ENCODE data around the gene TNFAIP2.
A peak's percentile ranks its signal among the peaks of the same experiment; 100 is the strongest.

The TNFAIP2 gene, protein sequence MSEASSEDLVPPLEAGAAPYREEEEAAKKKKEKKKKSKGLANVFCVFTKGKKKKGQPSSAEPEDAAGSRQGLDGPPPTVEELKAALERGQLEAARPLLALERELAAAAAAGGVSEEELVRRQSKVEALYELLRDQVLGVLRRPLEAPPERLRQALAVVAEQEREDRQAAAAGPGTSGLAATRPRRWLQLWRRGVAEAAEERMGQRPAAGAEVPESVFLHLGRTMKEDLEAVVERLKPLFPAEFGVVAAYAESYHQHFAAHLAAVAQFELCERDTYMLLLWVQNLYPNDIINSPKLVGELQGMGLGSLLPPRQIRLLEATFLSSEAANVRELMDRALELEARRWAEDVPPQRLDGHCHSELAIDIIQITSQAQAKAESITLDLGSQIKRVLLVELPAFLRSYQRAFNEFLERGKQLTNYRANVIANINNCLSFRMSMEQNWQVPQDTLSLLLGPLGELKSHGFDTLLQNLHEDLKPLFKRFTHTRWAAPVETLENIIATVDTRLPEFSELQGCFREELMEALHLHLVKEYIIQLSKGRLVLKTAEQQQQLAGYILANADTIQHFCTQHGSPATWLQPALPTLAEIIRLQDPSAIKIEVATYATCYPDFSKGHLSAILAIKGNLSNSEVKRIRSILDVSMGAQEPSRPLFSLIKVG

GRCh38 chr14:103122947-103123633 lies at the start of gene TNFAIP2:
TSS of gene TNFAIP2 (plus strand) at chr14:103123461. CDS start at chr14:103126458, 2,997 bp downstream.
- DNase-seq, result peak; percentile 69

GRCh38 chr14:103073876-103074728 lies 49.2 kb upstream of the TNFAIP2 start:
- no peak for DNase-seq

GRCh38 chr14:103074729-103075367 lies 48.4 kb upstream of the TNFAIP2 start:
- no peak for DNase-seq

DNA sequence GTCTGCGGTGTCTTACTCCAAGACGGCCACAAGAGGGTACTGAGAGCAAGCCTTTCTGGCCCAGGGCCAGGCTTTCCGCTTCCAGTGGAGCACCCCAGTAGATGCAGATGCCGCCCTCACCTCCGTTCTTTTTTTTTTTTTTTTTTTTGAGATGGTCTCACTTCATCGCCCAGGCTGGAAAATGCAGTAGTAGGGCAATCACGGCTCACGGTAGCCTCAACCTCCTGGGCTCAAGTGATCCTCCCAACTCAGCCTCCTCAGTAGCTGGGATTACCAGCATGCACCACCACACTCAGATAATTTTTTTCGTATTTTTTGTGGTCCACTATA lies 44.9 kb upstream of the TNFAIP2 start:
- DNase-seq, result peak; percentile 90

DNA sequence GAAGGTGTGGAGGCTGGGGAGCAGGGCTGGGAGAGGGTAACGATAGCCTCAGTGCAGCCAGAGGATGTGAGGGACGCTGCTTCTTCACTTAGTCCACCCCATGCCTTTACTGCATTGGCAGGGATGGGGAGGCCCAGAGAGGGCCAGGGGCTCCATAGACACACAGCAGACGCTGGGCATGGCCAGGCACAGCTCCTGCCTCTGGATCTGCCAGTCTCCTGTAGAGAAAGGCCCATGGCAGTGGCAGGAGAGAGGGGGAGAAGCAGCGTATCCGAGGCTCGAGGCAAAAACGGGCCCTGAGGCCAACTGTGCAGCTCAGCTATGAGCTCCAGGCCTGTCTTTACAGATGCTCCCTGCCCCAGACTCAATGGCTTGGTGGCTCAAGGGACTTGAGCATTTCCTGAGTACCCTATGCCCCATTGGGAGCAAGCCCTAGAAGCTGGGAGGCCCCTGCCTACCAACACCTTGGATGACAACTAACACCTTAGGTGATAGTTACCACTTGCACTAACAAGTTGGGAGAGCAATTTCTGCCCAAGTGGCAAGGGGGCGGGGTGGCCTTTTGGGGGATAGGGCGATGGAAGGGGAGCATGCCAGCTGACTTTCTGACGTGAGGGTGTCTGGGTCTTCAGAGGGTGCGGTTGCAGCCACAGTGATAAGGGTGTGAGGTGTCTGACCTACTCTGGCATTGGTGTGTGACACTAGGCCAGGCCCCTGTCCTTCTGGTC lies 44.2 kb upstream of the TNFAIP2 start:
- DNase-seq, result no peak

GRCh38 chr14:103081951-103082350 lies 41.3 kb upstream of the TNFAIP2 start:
- DNase-seq, result no peak

GRCh38 chr14:103084021-103084919 lies 39.0 kb upstream of the TNFAIP2 start, which contains the start of gene LBHD2:
TSS of gene LBHD2 (plus strand) at chr14:103084210. CDS start at chr14:103086013, 1,803 bp downstream.
- DNase-seq, result peak; percentile 48

- no peak for DNase-seq
Measured at GRCh38 chr14:103085106-103086091, 37.9 kb upstream of the TNFAIP2 start.

DNA sequence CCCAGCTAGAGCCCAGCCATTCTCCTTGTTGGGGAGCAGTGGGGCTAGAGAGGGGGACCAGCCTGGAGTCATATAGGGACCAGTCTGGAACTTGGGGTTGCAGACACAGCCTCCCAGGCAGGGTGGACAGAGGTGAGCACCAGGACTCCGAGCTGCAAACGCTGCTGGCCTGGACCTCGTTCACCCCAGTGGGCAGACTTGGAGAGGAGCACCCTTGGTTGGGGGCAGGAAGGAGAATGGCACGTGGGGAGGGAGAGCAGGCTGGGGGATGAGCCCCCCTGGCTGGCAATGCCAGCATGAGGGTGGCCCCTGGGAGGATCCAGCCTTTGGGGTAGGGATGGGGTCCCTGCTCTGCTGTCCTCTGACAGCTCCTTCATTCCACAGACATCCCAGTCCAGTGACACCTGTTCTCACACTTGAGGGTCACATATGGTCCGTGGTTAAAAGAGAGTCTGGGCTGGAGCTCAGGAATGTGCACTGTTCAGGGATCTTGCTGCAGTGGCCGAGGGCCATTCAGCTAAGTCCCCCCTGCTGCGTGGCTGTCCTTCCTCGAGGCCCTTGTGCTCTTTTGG lies 36.4 kb upstream of the TNFAIP2 start:
- no peak for DNase-seq

GRCh38 chr14:103087343-103087835 lies 35.9 kb upstream of the TNFAIP2 start:
- peak; percentile 84 for DNase-seq

GRCh38 chr14:103088921-103089320 lies 34.3 kb upstream of the TNFAIP2 start:
- no peak for DNase-seq

DNA sequence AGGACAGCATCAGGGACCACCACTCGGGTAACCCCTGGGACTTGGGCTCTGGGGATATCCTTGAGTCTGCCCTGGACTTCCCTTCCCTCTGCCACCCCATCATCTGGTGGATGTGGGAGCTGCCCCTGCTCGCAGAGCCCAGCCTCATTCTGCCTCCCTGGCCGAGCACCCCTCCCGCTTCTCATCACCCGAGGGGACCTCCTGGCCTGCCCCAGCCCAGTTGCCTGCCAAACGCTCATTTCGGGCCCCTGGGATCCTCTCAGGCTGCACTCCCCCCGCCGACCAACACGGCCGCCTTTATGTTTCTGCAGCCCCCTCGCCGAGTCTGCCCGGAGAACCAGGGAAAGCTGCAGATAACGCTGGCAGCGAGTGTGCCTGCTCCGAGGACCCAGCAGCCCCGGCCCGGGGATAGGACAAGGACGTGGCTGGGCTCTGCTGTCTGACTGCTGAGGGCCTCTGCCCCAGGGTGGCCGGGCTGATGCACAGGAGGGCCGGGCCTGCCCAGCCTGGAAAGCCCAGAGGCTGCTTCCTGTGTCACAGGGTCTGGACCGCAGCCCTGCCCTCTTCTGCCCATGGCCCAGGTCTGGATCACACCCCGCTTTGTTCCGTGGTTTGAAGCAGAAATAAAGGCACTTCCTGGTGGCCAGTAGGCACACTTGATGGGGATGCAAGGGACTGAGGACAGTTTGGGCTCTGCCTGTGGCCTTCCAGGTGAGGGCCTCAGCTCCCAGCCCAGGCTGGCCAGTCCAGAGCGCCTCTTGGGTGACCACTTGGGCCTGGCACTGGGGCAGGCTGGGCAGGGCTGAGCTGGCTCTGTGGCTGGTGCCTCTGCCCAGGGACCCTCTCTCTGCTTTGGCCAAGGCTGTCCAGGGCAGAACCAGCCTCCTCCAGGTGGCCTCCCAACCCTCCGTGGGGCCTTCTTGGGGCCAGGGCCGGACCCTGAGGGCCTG lies 33.6 kb upstream of the TNFAIP2 start:
- no peak for DNase-seq

GRCh38 chr14:103090481-103091020 lies 32.7 kb upstream of the TNFAIP2 start:
- no peak for DNase-seq

DNA sequence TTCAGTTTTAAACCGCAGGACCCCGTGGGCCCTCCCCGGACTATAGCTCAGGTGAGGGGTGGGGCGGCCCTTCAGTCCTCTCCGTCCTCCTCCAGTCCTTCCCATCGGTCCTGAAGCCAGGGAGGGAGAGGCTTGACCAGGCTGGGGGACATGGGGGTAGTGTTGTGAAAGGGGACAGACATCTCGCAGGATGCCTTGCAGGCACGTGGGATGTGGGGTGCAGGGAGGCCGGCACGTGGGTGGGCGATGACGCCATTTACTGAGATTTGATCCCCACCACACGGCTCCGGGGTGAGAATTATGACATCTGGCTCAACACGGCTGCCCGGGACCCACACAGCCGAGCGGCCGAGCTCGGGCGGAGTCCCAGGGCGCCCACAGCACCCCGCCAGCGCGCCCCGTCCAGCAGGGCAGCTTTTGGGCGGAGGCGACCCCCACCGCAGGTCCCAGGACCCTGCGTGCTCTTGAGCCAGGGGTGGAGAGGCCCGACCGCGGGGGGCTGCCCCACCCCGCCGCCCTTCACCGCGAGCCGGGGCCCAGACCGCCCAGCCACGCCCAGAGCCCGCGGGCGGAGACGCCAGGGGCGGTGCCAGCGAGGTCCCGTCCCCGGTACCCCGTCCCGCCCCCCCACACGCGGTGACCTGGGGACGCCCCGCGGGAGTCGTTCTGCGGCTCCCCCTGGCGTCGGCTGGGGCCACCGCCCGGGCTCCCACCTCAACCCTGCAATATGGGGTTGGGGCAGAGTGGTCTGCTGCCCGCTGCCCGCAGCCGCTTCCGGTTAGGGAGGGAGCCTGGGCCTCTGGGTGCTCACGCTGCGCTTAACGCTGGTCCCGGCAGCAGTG lies 32.0 kb upstream of the TNFAIP2 start:
- DNase-seq, result peak; percentile 56

DNA sequence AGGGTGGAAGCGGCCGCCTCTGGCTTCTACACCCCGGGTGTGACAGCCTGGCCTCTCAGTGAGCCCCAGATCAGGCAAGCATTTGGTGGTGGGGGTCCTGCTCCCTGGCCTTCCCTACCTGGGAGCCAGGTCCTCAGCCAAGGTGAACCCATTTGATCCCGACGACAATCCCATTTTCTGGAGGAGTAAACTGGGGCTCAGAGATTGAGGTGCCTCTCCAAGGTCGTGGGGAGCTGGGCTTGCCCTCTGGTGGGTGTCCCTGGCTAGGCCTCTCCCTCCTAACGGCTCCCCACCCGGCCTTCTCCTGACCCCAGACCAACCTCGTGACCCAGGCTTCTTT lies 31.4 kb upstream of the TNFAIP2 start:
- no peak for DNase-seq

DNA sequence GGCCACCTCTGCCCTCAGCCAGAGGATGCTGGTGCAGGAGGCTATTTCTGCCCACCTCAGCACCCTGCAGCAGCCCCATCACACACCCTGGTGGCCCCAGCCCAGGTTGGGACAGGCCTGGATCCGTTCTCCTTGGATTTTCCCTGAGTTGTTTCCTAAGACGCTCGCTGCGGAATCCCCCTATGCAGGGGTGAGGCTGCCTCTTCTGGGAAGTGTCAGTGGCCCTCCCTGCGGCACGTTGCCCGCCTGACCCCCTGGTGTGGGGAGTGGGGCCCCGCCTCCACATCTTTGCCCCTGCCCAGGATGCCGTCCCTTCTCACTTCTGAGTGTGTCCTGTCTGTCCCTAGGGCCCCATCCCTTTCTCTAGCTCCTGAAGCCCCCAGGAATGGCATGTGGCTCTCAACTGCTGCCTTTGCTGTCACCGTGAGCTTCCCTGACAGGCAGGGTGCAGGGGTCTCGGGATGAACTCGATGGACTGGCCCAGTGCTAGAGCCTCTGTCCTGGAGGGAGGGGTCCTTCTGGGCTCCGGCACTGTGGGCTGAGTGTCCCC lies 29.3 kb upstream of the TNFAIP2 start:
- DNase-seq, result no peak

Data from eye (tissue), 1 donor.